Erythroblast (primary cell): Measurements from ENCODE around the gene ZNF682.

ENCODE experiments used
- GATA1 ChIP-seq: IDR thresholded peaks from 2 replicates; pipeline ENCODE4 v1.6.1; 2011; ENCODE audit warnings: low read depth, mild to moderate bottlenecking, control low read depth, low read length, moderate library complexity
- POLR2A ChIP-seq: IDR thresholded peaks from 2 replicates; pipeline ENCODE4 v1.6.1; 2011; ENCODE audit warnings: mild to moderate bottlenecking, low read length

DNA sequence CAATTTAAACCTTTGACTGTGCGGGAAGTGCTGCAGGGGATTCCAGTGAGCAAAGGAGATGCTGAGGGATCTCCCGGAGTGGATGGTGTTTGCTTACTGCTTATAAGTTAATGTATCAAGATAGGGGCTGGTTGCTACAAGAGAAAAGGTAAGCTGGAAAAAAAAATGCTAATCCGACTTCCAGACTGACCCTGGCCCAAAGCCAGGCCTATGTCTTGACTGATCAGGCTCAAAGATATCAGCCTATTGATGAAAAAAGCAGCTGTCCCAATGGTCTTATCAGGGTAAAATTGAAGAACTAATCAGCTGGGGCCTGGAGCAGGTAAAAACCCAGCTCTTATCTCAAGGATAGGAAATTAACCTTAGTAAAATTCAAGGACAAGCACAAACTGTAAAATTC is 27.6 kb upstream of the ZNF682 start:
- TF ChIP-seq POLR2A (no peak), GATA1 (no peak)
